HepG2 (cell line): ENCODE measurements around the gene DOCK10. TPM values are rescaled to one million over a fixed set of nuclear protein-coding genes. Genes with fewer than 3 reads are reported as not detected.

Source experiments
- HMG20A ChIP-seq: IDR thresholded peaks from 2 replicates; pipeline ENCODE4 v1.6.1; 2016; ENCODE audit warnings: borderline replicate concordance
- MTF2 ChIP-seq: sonication (generic); formaldehyde crosslinking; IDR thresholded peaks from 2 replicates; pipeline ENCODE4 v1.5.0; 2020; ENCODE audit warnings: missing genetic modification reagents, borderline replicate concordance
- SNAPC2 ChIP-seq: sonication (generic); formaldehyde crosslinking; IDR thresholded peaks from 2 replicates; pipeline ENCODE4 v1.8.1; 2022; ENCODE audit warnings: mild to moderate bottlenecking, missing genetic modification reagents
- ZFP1 ChIP-seq: IDR thresholded peaks from 2 replicates; pipeline ENCODE4 v1.6.1; 2016
- microRNA-seq: library from miRNA; unstranded; fragments of <30 nt; microRNA quantifications from one replicate; pipeline ENCODE4, GENCODE V29; 2020
- polyA plus RNA-seq, 8 experiments: library from polyadenylated mRNA; depleted of rRNA in 3 of 8; stranded (reverse) in 7 of 8; unstranded in 1 of 8; fragments of >200 nt; fragmentation: Illumina TruSeq in 4 of 8; extraction: Trizol in 4 of 8; gene quantifications; 2 replicates each; pipeline versions ENCODE4 v1.2.1 to v1.2.3, GENCODE V29; 2011 to 2016; ENCODE audit warnings: low read depth in 4 of 8, missing spikeins in 1 of 8, mixed read lengths in 1 of 8; ENCODE audit not compliant: insufficient read depth in 1 of 8
- small RNA-seq, 3 experiments: library from RNA; depleted of rRNA; stranded (forward); fragments of <200 nt; gene quantifications; one replicate each; pipeline ENCODE3, GENCODE V24; 2012; ENCODE audit warnings: low read depth in 2 of 3, low replicate concordance in 1 of 3; ENCODE audit not compliant: insufficient read length in 3 of 3, insufficient read depth in 2 of 3
- total RNA-seq, 5 experiments: library from RNA; depleted of rRNA; stranded (reverse); fragments of >200 nt; fragmentation: Illumina TruSeq; extraction: Trizol; gene quantifications; 2 replicates each; pipeline ENCODE4 v1.2.3, GENCODE V29; 2016; ENCODE audit warnings: low read depth in 1 of 5
- TF ChIP-seq, protein P1 (sequence below): sonication (generic); formaldehyde crosslinking; IDR thresholded peaks from 2 replicates; pipeline ENCODE4 v1.8.0; 2022; ENCODE audit warnings: mild to moderate bottlenecking, missing genetic modification reagents; ENCODE audit not compliant: insufficient replicate concordance

The DOCK10 gene
- total and polyA plus RNA-seq, 2 of the 13 experiments (the other 11 are each of a cell fraction or from before 2014, with no cell fraction given): not detected

DNA sequence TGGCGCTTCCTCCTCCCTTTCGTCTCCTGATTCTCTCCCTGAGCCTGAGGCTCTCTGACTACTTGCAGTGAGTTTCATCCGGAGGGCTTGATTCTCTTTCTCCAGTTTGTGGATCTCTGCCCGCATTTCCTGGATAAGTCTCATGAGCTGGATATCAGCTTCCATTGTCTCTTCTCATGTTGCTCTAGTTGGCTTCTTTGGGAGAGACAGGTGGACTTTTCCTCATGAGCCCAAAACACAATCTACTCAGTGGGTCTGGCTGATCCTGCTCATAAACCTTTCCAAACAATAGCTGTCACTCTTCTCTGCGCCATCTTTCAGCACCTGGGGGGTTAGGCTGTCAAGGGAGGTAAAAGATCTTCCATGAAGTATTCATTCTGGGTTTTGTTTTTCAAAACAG, 326.1 kb downstream of the DOCK10 start, which contains the start of gene CCDC195 (continued):
- TF ChIP-seq, protein P1, sequence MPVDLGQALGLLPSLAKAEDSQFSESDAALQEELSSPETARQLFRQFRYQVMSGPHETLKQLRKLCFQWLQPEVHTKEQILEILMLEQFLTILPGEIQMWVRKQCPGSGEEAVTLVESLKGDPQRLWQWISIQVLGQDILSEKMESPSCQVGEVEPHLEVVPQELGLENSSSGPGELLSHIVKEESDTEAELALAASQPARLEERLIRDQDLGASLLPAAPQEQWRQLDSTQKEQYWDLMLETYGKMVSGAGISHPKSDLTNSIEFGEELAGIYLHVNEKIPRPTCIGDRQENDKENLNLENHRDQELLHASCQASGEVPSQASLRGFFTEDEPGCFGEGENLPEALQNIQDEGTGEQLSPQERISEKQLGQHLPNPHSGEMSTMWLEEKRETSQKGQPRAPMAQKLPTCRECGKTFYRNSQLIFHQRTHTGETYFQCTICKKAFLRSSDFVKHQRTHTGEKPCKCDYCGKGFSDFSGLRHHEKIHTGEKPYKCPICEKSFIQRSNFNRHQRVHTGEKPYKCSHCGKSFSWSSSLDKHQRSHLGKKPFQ (CRISPR knock-in tag): no peak
- TF ChIP-seq MTF2 (no peak), SNAPC2 (CRISPR knock-in tag) (no peak), HMG20A (CRISPR knock-in tag) (no peak), ZFP1 (CRISPR knock-in tag) (no peak)

Small RNA genes lying within 50 kb of the gene (microRNA-seq; reads per million reads assigned to microRNA genes)
- not detected for gene MIR4439

Small RNA genes lying within 50 kb of the gene (small RNA-seq; reads per million reads assigned to genes)
- gene MIR4439: 0 reads per million in 3 experiments
